IPS DF 19.7 (cell line): Measurements from ENCODE around the gene FUBP1.
"Not testable (repeated sequence)": the region's sequence is repeated elsewhere in the genome, so short reads cannot be mapped to it uniquely, and the experiment has no call there.

Experiments used
- DNase-seq: peaks from one replicate; pipeline ENCODE4 v3.0.0-alpha.2; 2013; ENCODE audit warnings: low read depth, low spot score

FUBP1 gene

GRCh38 chr1:77945345-77945744 lies 33.5 kb downstream of the FUBP1 start:
- no peak for DNase-seq

DNA sequence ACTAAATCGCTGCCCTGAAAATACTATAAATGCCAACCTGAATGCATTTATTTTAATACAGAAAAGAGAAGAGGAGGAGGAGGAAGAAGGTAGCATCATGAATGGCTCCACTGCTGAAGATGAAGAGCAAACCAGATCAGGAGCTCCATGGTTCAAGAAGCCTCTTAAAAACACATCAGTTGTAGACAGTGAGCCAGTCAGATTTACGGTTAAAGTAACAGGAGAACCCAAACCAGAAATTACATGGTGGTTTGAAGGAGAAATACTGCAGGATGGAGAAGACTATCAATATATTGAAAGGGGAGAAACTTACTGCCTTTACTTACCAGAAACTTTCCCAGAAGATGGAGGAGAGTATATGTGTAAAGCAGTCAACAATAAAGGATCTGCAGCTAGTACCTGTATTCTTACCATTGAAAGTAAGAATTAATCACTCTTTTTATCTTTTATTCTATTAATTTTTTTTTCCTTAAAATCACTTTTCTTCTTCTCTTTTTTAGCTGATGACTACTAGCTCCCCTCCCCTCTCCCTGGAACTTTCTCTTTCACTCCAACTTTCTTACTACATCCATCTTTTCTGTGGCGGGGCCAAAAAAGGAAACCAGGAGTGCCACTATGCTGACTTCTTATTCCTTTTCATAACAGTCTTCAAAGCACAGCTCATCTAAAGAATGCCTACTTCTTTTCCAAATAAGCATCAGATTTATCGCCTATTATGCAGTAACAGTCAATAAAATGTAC lies 36.3 kb downstream of the FUBP1 start:
- no peak for DNase-seq

GRCh38 chr1:77940921-77941570 lies 37.8 kb downstream of the FUBP1 start:
- no peak for DNase-seq

- no peak for DNase-seq
Observed at GRCh38 chr1:77938651-77939050, 40.2 kb downstream of the FUBP1 start.

GRCh38 chr1:77929806-77930205 lies 49.1 kb downstream of the FUBP1 start:
- no peak for DNase-seq

DNA sequence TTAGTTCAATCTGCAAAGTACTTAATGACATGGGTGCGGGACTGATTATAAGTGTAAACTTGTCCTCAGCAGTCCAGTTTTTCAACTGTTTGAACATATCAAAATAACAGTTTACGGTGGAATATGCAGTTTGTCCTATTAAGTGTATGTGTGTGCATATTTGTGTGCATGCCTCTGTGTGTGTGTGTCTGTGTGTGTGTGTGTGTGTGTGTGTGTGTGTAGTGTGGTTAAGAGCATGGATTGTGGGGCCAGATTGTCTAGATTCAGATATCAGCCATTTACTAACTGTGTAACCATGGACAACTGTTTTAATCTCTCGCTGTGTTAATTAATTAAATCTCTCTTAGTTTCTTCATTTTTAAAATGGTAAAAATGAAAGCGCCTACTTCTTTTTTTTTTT lies 51.5 kb downstream of the FUBP1 start:
- no peak for DNase-seq

DNA sequence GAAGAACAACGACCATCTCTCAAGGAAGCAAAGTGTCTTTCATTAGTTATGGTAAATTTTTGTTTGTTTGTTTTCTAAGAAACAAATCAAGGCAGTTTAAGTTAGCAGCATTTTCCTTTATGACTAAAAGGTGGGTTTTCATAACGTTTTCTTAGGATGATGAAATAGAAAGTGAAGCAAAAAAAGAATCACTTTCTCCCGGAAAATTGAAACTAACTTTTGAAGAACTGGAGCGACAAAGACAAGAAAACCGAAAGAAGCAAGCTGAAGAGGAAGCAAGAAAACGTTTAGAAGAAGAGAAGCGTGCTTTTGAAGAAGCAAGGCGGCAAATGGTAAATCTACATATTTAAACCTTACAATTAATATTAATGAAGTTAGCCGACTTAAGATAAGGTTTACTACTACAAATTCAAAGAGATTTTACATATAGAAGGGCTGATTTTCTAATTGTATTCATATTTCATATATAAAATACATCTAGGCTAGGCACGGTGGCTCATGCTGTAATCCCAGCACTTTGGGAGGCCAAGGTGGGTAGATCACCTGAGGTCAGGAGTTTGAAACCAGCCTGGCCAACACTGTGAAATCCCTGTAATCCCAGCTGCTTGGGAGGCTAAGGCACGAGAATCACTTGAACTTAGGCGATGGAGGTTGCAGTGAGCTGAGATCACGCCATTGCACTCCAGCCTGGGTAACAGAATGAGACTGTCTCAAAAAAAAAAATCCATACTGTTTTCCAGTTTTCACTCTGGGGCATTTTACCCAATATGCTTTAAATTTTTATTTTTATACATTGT lies 52.1 kb downstream of the FUBP1 start:
- DNase-seq: no peak

DNA sequence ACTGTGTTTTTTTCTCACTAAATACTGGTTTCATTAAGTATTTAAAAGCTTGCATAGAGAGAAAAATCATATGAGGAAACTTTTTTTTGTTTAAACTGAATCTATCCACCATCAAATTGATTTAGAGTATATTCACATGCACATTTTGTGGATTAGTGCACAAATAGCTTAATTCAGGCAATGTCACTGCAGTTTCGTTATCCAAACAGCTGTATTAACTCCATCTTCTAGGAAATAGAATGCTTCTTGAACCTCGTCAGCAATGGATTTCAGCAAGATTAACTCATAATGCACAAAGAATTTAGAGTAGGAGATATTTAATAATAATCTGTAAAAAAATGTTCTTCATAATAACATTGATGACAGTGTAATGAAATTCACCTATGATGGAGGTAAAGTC lies 52.9 kb downstream of the FUBP1 start:
- DNase-seq: no peak

- DNase-seq: no peak
Observed at GRCh38 chr1:77925518-77925917, 53.4 kb downstream of the FUBP1 start.

GRCh38 chr1:77918918-77919317 lies 60.0 kb downstream of the FUBP1 start:
- not testable (repeated sequence) for DNase-seq

DNA sequence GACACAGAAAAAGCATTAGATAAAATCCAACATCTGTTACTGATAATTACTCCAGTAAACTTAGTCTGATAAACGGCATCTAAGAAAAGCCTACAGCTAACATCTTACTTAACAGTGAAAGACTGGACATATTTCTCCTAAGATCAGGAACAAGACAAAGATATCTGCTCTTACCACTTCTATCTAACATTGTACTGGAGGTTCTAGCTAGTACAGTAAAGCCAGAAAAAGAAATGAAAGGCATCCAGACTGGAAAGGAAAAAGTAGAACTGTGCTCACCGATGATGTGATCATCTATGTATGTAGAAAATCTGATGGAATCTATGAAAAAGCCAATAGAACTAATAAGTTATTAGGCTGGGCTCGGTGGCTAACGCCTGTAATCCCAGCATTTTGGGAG lies 68.8 kb downstream of the FUBP1 start:
- no peak for DNase-seq

DNA sequence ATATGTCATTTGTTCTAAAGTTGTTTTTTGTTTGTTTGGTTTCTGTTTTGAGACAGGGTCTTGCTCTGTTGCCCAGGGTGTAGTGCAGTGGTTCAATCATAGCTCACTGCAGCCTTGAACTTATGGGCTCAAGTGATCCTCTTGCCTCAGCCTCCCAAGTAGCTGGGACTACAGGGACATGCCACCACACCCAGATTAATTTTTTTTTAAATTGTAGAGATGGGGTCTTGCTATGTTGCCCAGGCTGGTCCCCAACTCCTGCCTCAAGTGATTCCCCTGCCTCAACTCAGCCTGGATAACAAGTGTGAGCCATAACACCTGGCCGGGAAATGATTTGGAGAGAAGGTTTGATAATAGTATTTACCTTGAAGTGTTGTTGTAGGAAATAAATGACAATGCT lies 72.2 kb downstream of the FUBP1 start:
- no peak for DNase-seq

DNA sequence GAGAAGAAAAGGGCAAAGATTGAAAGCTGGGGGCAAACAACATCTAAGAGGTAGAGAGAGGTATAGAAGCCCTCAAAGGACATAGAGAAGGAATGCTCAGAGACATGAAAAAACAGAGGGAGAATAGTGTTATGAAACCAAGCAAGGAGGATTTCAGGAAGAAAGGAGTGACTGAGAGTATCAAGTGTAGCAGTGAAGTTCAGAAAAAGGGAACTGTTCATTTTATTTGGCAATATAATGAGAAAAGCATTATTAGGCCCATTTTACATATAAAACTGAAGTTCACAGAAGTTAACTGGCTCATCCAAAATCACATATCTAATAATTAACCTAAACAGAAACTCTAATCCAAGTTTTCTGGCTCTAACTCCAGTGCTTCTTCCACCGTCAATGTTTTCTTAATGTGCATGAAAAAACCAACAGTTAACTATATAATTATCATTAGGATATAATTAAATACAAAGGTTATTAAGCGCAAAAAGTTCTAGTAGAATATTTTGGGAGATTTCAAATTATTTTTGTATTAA lies 72.8 kb downstream of the FUBP1 start:
- DNase-seq: no peak

GRCh38 chr1:77905603-77906002 lies 73.3 kb downstream of the FUBP1 start:
- DNase-seq: no peak

GRCh38 chr1:77900687-77901293 lies 78.1 kb downstream of the FUBP1 start:
- DNase-seq: no peak

GRCh38 chr1:77899647-77900320 lies 79.1 kb downstream of the FUBP1 start:
- no peak for DNase-seq
